Measurements from ENCODE around the gene PTPRS.

DNA sequence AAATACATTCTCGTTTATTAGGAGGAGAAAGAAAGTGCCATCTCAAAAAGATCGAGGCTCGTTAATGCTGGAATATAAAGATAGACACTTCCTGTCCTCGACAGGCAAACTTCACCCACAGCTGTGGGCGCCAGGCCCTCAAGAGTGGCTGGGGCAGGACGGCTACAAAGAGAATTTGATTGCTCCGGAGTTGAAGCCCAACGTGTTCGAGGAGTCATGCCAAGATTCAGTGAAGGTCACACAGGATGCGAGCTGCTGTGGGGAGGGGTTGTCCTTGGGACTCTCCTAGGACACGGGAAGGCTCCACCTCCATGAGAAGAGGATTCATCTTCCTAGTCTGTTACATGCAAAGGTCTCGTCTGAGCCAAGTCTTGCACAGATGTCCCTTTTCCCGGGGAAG, 16.3 kb upstream of the PTPRS start:
- no peak for TF ChIP-seq MED1 (CRISPR knock-in tag; IDR thresholded peaks at IDR 0.05; ENCODE audit: borderline replicate concordance)
- no peak for TF ChIP-seq CEBPZ (IDR thresholded peaks at IDR 0.05; ENCODE audit: borderline replicate concordance, low read depth, low read length)
- TF ChIP-seq, protein P1, sequence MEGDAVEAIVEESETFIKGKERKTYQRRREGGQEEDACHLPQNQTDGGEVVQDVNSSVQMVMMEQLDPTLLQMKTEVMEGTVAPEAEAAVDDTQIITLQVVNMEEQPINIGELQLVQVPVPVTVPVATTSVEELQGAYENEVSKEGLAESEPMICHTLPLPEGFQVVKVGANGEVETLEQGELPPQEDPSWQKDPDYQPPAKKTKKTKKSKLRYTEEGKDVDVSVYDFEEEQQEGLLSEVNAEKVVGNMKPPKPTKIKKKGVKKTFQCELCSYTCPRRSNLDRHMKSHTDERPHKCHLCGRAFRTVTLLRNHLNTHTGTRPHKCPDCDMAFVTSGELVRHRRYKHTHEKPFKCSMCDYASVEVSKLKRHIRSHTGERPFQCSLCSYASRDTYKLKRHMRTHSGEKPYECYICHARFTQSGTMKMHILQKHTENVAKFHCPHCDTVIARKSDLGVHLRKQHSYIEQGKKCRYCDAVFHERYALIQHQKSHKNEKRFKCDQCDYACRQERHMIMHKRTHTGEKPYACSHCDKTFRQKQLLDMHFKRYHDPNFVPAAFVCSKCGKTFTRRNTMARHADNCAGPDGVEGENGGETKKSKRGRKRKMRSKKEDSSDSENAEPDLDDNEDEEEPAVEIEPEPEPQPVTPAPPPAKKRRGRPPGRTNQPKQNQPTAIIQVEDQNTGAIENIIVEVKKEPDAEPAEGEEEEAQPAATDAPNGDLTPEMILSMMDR (IDR thresholded peaks at IDR 0.05 in 2 of 3, conservative IDR thresholded peaks at IDR 0.05 in 1 of 3; ENCODE audit: insufficient read depth in 2 of 3, low read depth in 1 of 3, low read length in 3 of 3) = no peak
- TF ChIP-seq ZNF584 (CRISPR knock-in tag; IDR thresholded peaks at IDR 0.05; ENCODE audit: low read depth) = no peak

Data from K562 (cell line).